Superior temporal gyrus (tissue), 1 donor: Measurements from ENCODE around the gene PTPN7.
"Not testable (repeated sequence)": the region's sequence is repeated elsewhere in the genome, so short reads cannot be mapped to it uniquely, and the experiment has no call there.

Source experiments
- DNase-seq: peaks from one replicate; pipeline ENCODE4 v3.0.0-alpha.2; 2016; ENCODE audit errors: extremely low spot score

The PTPN7 gene

DNA sequence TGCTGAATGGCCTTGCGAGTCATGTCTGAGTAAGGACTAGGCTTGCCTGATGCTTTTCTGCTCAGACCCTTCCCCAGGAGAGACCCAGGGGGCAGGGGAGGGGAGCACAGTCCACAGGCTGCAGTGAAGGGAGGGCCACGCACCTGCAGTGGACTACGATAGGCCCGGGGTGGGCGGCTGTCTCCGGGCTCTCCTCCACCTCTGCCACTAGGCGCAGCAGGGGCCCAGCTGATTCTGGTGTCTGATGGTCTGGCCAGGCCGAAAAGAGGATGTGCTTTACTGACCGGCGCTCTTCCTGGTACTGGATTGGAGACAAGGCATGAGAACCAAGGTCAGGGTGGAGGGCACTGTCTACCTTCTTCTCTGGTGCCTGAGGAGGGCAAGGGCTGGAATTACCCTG lies 8.0 kb downstream of the PTPN7 start:
- DNase-seq, result no peak

GRCh38 chr1:202151045-202151444 lies 9.4 kb downstream of the PTPN7 start:
- no peak for DNase-seq

DNA sequence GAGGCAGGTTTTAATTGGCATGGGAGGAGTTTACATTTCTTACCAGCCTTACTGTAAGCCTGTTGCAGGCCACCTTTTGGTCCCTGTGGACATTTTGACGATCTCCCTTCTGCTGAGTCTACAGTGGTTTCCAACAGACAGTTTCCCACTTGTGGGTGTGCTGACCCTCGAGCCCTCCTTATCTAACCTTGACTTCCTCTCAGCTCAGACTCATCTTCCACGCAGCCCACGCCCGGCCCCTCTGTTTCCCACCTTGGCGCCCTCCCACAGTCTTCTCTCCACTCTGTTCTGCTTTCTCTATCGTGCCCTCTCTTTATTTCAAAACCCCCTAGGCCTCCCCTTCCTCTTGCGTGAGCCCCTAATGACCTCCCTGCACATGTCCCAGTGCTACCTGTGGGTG lies 9.8 kb downstream of the PTPN7 start:
- DNase-seq, result no peak

GRCh38 chr1:202150187-202150586 lies 10.2 kb downstream of the PTPN7 start:
- DNase-seq, result no peak

DNA sequence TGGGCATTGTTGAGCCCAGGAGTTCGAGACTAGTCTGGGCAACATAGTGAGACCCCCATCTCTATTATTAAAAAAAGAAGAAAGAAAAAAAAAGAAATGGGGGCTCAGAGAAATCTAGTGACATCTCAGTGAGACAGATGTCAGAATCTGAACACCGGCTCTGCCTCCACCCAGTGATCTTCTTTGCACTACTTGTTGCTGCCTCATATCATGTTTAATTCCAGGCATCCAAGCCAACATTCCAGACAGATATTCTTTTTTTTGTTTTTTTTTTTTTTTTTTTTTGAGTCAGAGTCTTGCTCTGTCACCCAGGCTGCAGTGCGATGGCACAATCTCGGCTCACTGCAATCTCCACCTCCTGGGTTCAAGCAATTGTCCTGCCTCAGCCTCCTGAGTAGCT lies 10.8 kb downstream of the PTPN7 start:
- no peak for DNase-seq

GRCh38 chr1:202148391-202148790 lies 12.0 kb downstream of the PTPN7 start:
- no peak for DNase-seq

GRCh38 chr1:202146993-202147392 lies 13.4 kb downstream of the PTPN7 start:
- no peak for DNase-seq

DNA sequence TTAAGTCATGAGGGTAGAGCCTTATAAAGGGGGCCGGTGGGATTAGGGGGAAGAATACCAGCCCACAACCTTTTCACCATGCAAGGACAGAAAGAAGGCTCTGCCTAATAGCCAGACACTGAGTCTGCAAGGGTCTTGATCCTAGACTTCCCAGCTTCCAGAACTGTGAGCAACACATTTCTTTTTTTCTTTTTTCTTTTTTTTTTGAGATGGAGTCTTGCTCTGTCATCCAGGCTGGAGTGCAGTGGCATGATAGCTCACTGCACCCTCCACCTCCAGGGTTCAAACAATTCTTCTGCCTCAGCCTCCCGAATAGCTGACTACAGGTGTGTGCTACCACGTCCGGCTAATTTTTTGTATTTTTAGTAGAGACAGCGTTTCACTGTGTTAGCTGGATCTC lies 14.1 kb downstream of the PTPN7 start:
- no peak for DNase-seq

- DNase-seq, result not testable (repeated sequence)
Measured at GRCh38 chr1:202145744-202146140, 14.7 kb downstream of the PTPN7 start.

DNA sequence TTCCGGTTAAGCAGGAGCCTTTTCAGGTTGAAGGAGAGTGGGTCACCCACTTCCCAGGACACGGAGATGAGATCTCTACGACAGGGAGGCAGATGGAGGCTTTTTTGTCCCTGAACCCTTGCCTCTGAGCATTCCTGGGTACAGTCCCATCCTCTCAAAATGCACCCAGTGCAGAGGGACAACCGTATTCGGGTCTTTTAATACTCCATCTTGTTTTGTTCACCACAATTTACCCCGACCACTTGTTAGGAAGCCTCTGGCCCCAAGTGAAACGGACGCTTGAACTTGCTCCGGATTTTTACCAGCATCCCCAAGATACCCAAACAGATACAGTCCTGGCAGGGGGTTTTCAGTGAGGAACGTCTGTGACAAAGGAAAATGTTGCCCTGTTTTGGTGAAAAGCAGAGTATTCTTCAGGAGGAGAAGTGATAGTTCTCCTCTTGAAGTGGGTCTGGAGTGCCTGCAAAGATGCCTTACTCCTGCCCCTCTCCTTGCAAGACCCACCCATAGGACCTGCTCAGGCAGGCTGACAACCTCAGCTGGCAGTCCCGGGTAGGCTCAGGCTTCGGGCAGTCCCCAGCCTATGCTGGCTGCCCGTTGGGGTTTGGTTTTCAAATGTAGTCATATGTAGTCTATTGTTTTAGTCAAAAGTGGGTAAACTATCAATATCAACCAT lies 15.2 kb downstream of the PTPN7 start:
- no peak for DNase-seq

GRCh38 chr1:202144402-202145067 lies 15.9 kb downstream of the PTPN7 start, which contains the start of gene ARL8A:
ARL8A (minus strand) TSS chr1:202144737; CDS start chr1:202144572, 165 bp downstream.
- peak; percentile 58 for DNase-seq

- DNase-seq, result no peak
Measured at GRCh38 chr1:202143768-202144401, 16.5 kb downstream of the PTPN7 start.

DNA sequence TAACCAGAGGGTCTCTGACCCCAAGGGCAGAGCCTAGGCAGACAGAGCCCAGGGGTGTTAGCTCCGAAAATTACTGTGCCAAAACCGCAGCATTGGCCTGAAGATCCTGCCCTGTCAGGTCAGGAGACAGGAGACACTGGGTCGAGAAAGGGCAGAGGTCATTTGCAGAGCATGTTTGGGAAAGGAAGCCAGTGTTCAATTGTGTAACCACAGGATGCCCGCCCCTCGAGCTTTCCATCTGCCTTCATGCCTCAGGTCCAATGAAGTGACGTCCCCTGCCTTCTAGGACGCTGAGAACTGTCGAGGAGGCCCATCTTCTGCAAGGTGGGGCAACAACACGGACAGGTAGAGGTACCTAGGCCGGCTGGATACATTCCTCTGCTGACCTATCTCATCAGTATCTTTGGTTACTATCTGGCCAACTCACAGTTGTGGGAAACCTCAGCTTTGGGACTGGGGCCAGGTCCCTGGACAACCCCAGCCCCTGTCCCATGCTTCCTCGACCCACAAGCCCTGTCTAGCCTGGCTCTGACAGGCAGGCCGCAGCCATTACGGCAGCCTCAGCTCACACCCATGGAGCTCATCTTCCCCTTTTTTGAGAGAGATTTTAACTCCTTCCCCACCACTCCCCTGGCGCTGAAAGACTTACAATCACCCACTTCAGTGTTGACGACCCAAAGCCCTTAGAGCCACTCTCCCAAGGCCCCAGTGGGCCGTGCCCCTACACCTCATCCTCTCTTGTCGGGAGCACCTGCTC lies 17.2 kb downstream of the PTPN7 start:
- no peak for DNase-seq

GRCh38 chr1:202141468-202141867 lies 18.9 kb downstream of the PTPN7 start:
- not testable (repeated sequence) for DNase-seq

DNA sequence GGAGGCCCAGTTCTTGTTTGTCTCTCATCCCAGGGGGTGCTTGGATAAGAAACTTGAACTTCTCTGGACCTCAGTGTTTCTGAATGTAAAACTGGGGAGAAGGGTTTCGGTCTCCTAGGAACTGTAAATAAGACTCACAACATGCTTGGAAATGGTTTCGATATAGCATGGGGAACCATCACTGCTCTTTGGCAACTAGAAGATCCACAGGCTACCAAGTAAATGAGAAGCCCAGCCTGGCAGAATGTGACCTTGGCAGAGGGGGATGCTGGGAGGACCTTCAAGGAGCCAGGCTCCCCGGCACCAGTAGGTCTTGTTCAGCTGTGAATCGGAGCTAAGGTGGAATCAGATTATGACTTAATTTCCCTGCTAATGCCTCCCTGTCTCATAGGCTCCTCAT lies 19.6 kb downstream of the PTPN7 start:
- DNase-seq, result no peak

GRCh38 chr1:202135221-202135721 lies 25.1 kb downstream of the PTPN7 start:
- peak; percentile 96 for DNase-seq

- no peak for DNase-seq
Measured at GRCh38 chr1:202134645-202135172, 25.7 kb downstream of the PTPN7 start.

DNA sequence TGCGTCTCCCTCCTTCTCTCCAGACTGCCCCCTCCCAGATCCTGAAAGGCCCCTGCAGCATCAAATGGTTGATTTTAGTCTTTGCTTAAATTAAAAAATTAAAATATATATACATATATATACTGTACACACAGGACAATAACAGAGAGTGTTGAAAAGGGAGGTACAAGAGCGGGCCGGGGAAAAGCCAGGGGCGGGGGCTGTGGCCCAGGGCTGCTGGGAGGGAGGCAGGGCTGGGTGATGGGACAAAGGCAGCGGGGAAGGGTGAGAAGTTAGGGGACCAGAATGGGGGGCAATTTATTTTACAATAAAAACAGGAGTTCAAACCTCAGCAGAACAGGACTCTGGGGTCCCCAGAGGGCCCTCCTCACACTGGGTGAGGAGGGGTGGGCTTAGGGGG lies 26.4 kb downstream of the PTPN7 start:
- no peak for DNase-seq

- DNase-seq, result no peak
Measured at GRCh38 chr1:202133496-202133895, 26.9 kb downstream of the PTPN7 start.

GRCh38 chr1:202133001-202133400 lies 27.4 kb downstream of the PTPN7 start:
- peak; percentile 91 for DNase-seq

GRCh38 chr1:202131956-202132821 lies 28.2 kb downstream of the PTPN7 start:
- no peak for DNase-seq
